Sigmoid colon (tissue), 4 donors: ENCODE measurements around the gene ARHGEF11.

ENCODE experiments used
- CTCF ChIP-seq, 4 experiments: fragments of 450-650 bp in 3 of 4; fragments of 200-600 bp in 1 of 4; IDR thresholded peaks; one replicate each; pipeline ENCODE4 v1.5.1; 2016 to 2019; ENCODE audit warnings: antibody characterized with exemption in 4 of 4, mild to moderate bottlenecking in 3 of 4, moderate library complexity in 2 of 4
- EP300 ChIP-seq, 4 donors: sonication (generic); formaldehyde crosslinking; IDR thresholded peaks; one replicate each; pipeline ENCODE4 v1.6.1; 2017; ENCODE audit warnings: antibody characterized with exemption in 4 of 4
- POLR2A ChIP-seq, 2 donors: fragments of 450-650 bp; IDR thresholded peaks; one replicate each; pipeline ENCODE4 v1.6.1; 2016; ENCODE audit warnings: antibody characterized with exemption in 2 of 2, mild to moderate bottlenecking in 2 of 2, moderate library complexity in 2 of 2
- POLR2AphosphoS5 ChIP-seq, 4 donors: sonication (generic); formaldehyde crosslinking; IDR thresholded peaks; one replicate each; pipeline ENCODE4 v1.6.1; 2017; ENCODE audit warnings: antibody characterized with exemption in 4 of 4

GRCh38 chr1:156948708-156949107 lies 96.8 kb downstream of the ARHGEF11 start:
- no peak for TF ChIP-seq POLR2A (IDR thresholded peaks at IDR 0.05)
- no peak for TF ChIP-seq CTCF (IDR thresholded peaks at IDR 0.05)
- TF ChIP-seq POLR2AphosphoS5 (IDR thresholded peaks at IDR 0.05): no peak
- TF ChIP-seq EP300 (IDR thresholded peaks at IDR 0.05): no peak
